GM21529 (cell line): ENCODE results near the gene KCNQ1.

Experiments used
- ATAC-seq: cut with Tn5 transposase; IDR thresholded peaks from one replicate; pipeline ENCODE4 v1.9.1; 2021; ENCODE audit not compliant: unreplicated experiment

Gene KCNQ1

GRCh38 chr11:2755071-2755470, 310.3 kb downstream of the KCNQ1 start:
- no peak for ATAC-seq

GRCh38 chr11:2758751-2759150, 313.9 kb downstream of the KCNQ1 start:
- no peak for ATAC-seq

GRCh38 chr11:2759228-2760195, 314.7 kb downstream of the KCNQ1 start:
- ATAC-seq = no peak

GRCh38 chr11:2760196-2760871, 315.5 kb downstream of the KCNQ1 start:
- ATAC-seq = no peak

- ATAC-seq = no peak
These were observed 316.6 kb downstream of the KCNQ1 start for GRCh38 chr11:2761131-2762030.

GRCh38 chr11:2762031-2762380, 317.2 kb downstream of the KCNQ1 start:
- no peak for ATAC-seq

GRCh38 chr11:2762451-2762850, 317.6 kb downstream of the KCNQ1 start:
- ATAC-seq = no peak

GRCh38 chr11:2763984-2764383, 319.2 kb downstream of the KCNQ1 start:
- ATAC-seq = no peak

- ATAC-seq = no peak
These were observed 320.7 kb downstream of the KCNQ1 start for GRCh38 chr11:2765491-2765890.

GRCh38 chr11:2766166-2766565, 321.4 kb downstream of the KCNQ1 start:
- ATAC-seq = no peak

GRCh38 chr11:2767071-2767470, 322.3 kb downstream of the KCNQ1 start:
- no peak for ATAC-seq

- ATAC-seq = no peak
These were observed 323.0 kb downstream of the KCNQ1 start for GRCh38 chr11:2767801-2768200.

- no peak for ATAC-seq
These were observed 323.9 kb downstream of the KCNQ1 start for GRCh38 chr11:2768471-2769408.

GRCh38 chr11:2769409-2770095, 324.7 kb downstream of the KCNQ1 start:
- no peak for ATAC-seq

GRCh38 chr11:2770096-2770751, 325.4 kb downstream of the KCNQ1 start:
- no peak for ATAC-seq

GRCh38 chr11:2770761-2771301, 326.0 kb downstream of the KCNQ1 start:
- no peak for ATAC-seq

- no peak for ATAC-seq
These were observed 327.1 kb downstream of the KCNQ1 start for GRCh38 chr11:2771758-2772466.

- ATAC-seq = no peak
These were observed 327.8 kb downstream of the KCNQ1 start for GRCh38 chr11:2772544-2773031.
